WTC11 (cell line): ENCODE data around the gene CCBE1. TPM values are rescaled to one million over a fixed set of nuclear protein-coding genes. Genes with fewer than 3 reads are reported as not detected.

ENCODE experiments used
- ATAC-seq: fragments of 200-7000 bp; cut with Tn5 transposase; 2 replicates; pipeline ENCODE4 v1.10.0; 2021; ENCODE audit warnings: mild to moderate bottlenecking, moderate library complexity
- CTCF ChIA-PET: fragments of 300-600 bp; sonication (Branson Sonifier 250); formaldehyde crosslinking; loops from one replicate; lab custom pipeline; 2021; ENCODE audit warnings: antibody characterized with exemption; lab: Charles Lee
- POLR2A ChIA-PET: fragments of 350-600 bp; sonication (Branson Sonifier 250); formaldehyde crosslinking; loops from one replicate; lab custom pipeline; 2021; ENCODE audit warnings: antibody characterized with exemption; lab: Charles Lee
- DNase-seq: peaks from one replicate; pipeline ENCODE4 v3.0.0; 2021; ENCODE audit warnings: low spot score
- H3K27ac Mint-ChIP-seq: 2 replicates; pipeline ENCODE4 v1.8.0; 2021; ENCODE audit warnings: mixed read lengths
- H3K27me3 Mint-ChIP-seq: 2 replicates; pipeline ENCODE4 v1.8.0; 2021; ENCODE audit warnings: low read depth, mild to moderate bottlenecking, moderate library complexity, mixed read lengths
- H3K36me3 Mint-ChIP-seq: 2 replicates; pipeline ENCODE4 v1.8.0; 2021; ENCODE audit warnings: mixed read lengths
- H3K4me1 Mint-ChIP-seq: 2 replicates; pipeline ENCODE4 v1.8.0; 2022; ENCODE audit warnings: mixed read lengths
- H3K4me3 Mint-ChIP-seq: 2 replicates; pipeline ENCODE4 v1.8.0; 2021; ENCODE audit warnings: mild to moderate bottlenecking, moderate library complexity, mixed read lengths
- H3K9me3 Mint-ChIP-seq: 2 replicates; pipeline ENCODE4 v1.8.0; 2021; ENCODE audit warnings: mixed read lengths
- ATF1 ChIP-seq: sonication (generic); formaldehyde crosslinking; IDR thresholded peaks from 2 replicates; pipeline ENCODE4 v1.8.1; 2023; ENCODE audit warnings: mild to moderate bottlenecking, moderate library complexity, missing genetic modification reagents
- GRHL2 ChIP-seq: fragments of 250-450 bp; sonication (Bioruptor Pico); IDR thresholded peaks from 2 replicates; pipeline ENCODE4 v1.8.0; 2022; ENCODE audit warnings: mild to moderate bottlenecking, moderate library complexity; ENCODE audit not compliant: insufficient replicate concordance, severe bottlenecking
- JAZF1 ChIP-seq: fragments of 250-450 bp; sonication (Bioruptor Pico); IDR thresholded peaks from 2 replicates; pipeline ENCODE4 v1.9.0; 2021; ENCODE audit warnings: moderate library complexity, mild to moderate bottlenecking, inconsistent platforms
- KAT7 ChIP-seq: sonication (generic); formaldehyde crosslinking; IDR thresholded peaks from 2 replicates; pipeline ENCODE4 v1.8.1; 2023; ENCODE audit warnings: missing genetic modification reagents, mild to moderate bottlenecking, borderline replicate concordance
- MLX ChIP-seq: sonication (generic); formaldehyde crosslinking; IDR thresholded peaks from 2 replicates; pipeline ENCODE4 v1.8.1; 2023; ENCODE audit warnings: mild to moderate bottlenecking, missing genetic modification reagents, moderate library complexity
- PREB ChIP-seq: sonication (generic); formaldehyde crosslinking; IDR thresholded peaks from 2 replicates; pipeline ENCODE4 v1.8.1; 2022; ENCODE audit warnings: mild to moderate bottlenecking, missing genetic modification reagents, moderate library complexity, borderline replicate concordance
- TEAD1 ChIP-seq: sonication (generic); formaldehyde crosslinking; IDR thresholded peaks from 2 replicates; pipeline ENCODE4 v1.8.0; 2022; ENCODE audit warnings: mild to moderate bottlenecking, missing genetic modification reagents
- ZBTB21 ChIP-seq: sonication (generic); formaldehyde crosslinking; IDR thresholded peaks from 2 replicates; pipeline ENCODE4 v1.8.1; 2023; ENCODE audit warnings: mild to moderate bottlenecking, missing genetic modification reagents, borderline replicate concordance
- ZNF138 ChIP-seq: sonication (generic); formaldehyde crosslinking; conservative IDR thresholded peaks from 2 replicates; pipeline ENCODE4 v1.8.1; 2022; ENCODE audit warnings: mild to moderate bottlenecking, moderate library complexity, missing genetic modification reagents
- ZNF232 ChIP-seq: sonication (generic); formaldehyde crosslinking; IDR thresholded peaks from 2 replicates; pipeline ENCODE4 v1.8.0; 2022; ENCODE audit warnings: mild to moderate bottlenecking, missing genetic modification reagents
- ZNF423 ChIP-seq: fragments of 250-450 bp; sonication (Bioruptor Pico); IDR thresholded peaks from 2 replicates; pipeline ENCODE4 v2.1.2; 2022; ENCODE audit warnings: mild to moderate bottlenecking, moderate library complexity
- total RNA-seq: library from RNA; stranded (reverse); gene quantifications from 3 replicates; pipeline ENCODE4 v1.2.3, GENCODE V29; 2021
- TF ChIP-seq, protein P1 (sequence below): fragments of 200-600 bp; IDR thresholded peaks from 2 replicates; pipeline ENCODE4 v1.8.0; 2022; ENCODE audit warnings: antibody characterized with exemption
- TF ChIP-seq, protein P2 (sequence below): fragments of 250-450 bp; sonication (Bioruptor Pico); IDR thresholded peaks from 2 replicates; pipeline ENCODE4 v1.9.0; 2021; ENCODE audit warnings: mild to moderate bottlenecking
- TF ChIP-seq, protein P3 (sequence below): sonication (generic); formaldehyde crosslinking; IDR thresholded peaks from 2 replicates; pipeline ENCODE4 v1.8.1; 2023; ENCODE audit warnings: mild to moderate bottlenecking, missing genetic modification reagents
- TF ChIP-seq, protein P4 (sequence below): sonication (generic); formaldehyde crosslinking; IDR thresholded peaks from 2 replicates; pipeline ENCODE4 v1.8.1; 2022; ENCODE audit warnings: low read depth, mild to moderate bottlenecking, moderate library complexity, missing genetic modification reagents, borderline replicate concordance
- TF ChIP-seq, protein P5 (sequence below): fragments of 250-450 bp; sonication (Bioruptor Pico); IDR thresholded peaks from 2 replicates; pipeline ENCODE4 v1.9.0; 2021; ENCODE audit warnings: mild to moderate bottlenecking, borderline replicate concordance
- TF ChIP-seq, protein P6 (sequence below): sonication (generic); formaldehyde crosslinking; IDR thresholded peaks from 2 replicates; pipeline ENCODE4 v1.8.1; 2023; ENCODE audit warnings: mild to moderate bottlenecking, missing genetic modification reagents, moderate library complexity

Gene CCBE1
- total RNA-seq, 1 experiment from 2014 or later: 9.7 TPM

DNA sequence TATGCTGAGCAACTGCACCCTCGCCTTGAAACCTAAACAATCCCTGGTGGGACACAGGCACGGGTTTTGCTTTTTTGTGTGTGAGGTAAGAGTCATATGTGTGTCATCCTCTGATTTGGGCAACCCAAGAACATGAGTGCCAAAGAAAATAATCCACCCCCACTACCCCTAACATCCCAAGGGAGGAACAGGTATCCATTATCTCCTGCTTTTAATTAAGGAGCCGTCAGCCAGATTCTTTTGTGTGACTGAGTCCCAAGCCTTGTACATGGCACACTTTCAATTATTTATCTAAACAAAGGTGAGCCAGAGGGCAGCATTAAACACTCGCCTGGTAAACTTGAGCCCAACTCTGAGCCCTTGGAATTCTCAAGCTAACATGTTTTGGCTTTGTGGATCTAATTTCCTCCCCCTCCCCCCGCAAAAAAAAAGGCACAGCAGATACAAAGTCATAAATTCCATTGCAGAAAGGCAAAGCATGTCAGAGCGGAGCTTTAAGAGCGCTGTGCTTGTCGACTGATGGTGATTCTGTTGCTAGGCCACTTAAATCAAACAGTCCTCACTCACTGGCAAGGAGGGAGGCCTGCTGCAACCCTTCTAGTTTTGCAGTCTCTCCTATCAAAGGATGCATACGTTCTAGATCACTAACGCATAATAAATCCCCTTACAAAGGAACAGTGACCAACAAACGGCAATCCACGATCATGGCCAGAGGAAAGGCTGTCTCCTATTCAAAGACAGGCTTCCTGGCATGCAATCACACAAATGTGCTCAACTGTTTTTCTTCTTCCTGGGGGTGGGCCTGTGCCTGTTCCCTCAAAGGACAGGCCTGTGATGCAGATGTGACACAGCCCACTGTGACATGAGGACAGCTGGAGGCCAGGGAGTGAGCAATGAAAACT, 194.7 kb downstream of the CCBE1 start:
- ChIA-PET CTCF (no interaction called here), POLR2A (no interaction called here)
- Mint-ChIP-seq H3K4me3 (no peak overlapping the region), H3K9me3 (peaks cover 32% of the 10 kb centered on the region), H3K27ac (peak overlapping the region; percentile 17; the same call in 1 of the 2 replicates), H3K27me3 (no peaks in the 10 kb centered on the region), H3K4me1 (peaks cover 17% of the 10 kb centered on the region), H3K36me3 (peaks cover 14% of the 10 kb centered on the region)
- ATAC-seq: peak; percentile 68
- no peak for TF ChIP-seq PREB (CRISPR knock-in tag)
- TF ChIP-seq JAZF1 (CRISPR knock-in tag): no peak
- TF ChIP-seq, protein P1, sequence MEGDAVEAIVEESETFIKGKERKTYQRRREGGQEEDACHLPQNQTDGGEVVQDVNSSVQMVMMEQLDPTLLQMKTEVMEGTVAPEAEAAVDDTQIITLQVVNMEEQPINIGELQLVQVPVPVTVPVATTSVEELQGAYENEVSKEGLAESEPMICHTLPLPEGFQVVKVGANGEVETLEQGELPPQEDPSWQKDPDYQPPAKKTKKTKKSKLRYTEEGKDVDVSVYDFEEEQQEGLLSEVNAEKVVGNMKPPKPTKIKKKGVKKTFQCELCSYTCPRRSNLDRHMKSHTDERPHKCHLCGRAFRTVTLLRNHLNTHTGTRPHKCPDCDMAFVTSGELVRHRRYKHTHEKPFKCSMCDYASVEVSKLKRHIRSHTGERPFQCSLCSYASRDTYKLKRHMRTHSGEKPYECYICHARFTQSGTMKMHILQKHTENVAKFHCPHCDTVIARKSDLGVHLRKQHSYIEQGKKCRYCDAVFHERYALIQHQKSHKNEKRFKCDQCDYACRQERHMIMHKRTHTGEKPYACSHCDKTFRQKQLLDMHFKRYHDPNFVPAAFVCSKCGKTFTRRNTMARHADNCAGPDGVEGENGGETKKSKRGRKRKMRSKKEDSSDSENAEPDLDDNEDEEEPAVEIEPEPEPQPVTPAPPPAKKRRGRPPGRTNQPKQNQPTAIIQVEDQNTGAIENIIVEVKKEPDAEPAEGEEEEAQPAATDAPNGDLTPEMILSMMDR: no peak
- TF ChIP-seq, protein P2, sequence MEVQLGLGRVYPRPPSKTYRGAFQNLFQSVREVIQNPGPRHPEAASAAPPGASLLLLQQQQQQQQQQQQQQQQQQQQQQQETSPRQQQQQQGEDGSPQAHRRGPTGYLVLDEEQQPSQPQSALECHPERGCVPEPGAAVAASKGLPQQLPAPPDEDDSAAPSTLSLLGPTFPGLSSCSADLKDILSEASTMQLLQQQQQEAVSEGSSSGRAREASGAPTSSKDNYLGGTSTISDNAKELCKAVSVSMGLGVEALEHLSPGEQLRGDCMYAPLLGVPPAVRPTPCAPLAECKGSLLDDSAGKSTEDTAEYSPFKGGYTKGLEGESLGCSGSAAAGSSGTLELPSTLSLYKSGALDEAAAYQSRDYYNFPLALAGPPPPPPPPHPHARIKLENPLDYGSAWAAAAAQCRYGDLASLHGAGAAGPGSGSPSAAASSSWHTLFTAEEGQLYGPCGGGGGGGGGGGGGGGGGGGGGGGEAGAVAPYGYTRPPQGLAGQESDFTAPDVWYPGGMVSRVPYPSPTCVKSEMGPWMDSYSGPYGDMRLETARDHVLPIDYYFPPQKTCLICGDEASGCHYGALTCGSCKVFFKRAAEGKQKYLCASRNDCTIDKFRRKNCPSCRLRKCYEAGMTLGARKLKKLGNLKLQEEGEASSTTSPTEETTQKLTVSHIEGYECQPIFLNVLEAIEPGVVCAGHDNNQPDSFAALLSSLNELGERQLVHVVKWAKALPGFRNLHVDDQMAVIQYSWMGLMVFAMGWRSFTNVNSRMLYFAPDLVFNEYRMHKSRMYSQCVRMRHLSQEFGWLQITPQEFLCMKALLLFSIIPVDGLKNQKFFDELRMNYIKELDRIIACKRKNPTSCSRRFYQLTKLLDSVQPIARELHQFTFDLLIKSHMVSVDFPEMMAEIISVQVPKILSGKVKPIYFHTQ (CRISPR knock-in tag): no peak
- no peak for TF ChIP-seq TEAD1
- TF ChIP-seq, protein P3, sequence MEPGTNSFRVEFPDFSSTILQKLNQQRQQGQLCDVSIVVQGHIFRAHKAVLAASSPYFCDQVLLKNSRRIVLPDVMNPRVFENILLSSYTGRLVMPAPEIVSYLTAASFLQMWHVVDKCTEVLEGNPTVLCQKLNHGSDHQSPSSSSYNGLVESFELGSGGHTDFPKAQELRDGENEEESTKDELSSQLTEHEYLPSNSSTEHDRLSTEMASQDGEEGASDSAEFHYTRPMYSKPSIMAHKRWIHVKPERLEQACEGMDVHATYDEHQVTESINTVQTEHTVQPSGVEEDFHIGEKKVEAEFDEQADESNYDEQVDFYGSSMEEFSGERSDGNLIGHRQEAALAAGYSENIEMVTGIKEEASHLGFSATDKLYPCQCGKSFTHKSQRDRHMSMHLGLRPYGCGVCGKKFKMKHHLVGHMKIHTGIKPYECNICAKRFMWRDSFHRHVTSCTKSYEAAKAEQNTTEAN: no peak
- no peak for TF ChIP-seq ZNF232 (CRISPR knock-in tag)
- TF ChIP-seq MLX (CRISPR knock-in tag): no peak
- TF ChIP-seq KAT7 (CRISPR knock-in tag): no peak
- DNase-seq: no peak

DNA sequence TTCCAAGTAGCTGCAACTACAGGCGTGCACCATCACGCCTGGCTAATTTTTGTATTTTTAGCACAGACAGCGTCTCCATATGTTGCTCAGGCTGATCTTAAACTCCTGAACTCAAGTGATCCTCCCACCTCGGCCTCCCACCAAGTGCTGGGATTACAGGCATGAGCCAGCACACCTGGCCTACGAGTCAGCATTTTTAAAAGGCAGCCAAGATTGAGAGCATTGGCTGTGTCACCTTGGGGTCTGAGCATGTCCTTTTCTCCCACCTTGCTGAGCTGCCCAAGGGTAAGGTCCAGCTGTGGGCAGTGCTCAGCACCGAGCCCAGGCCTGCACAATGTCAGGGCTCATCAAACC, 195.3 kb downstream of the CCBE1 start:
- H3K27ac Mint-ChIP-seq: no peak overlapping the region
- H3K4me3 Mint-ChIP-seq: no peak overlapping the region
- peaks cover 17% of the 10 kb centered on the region for H3K4me1 Mint-ChIP-seq
- no peak for DNase-seq
- no peak for ATAC-seq
- POLR2A ChIA-PET: no interaction called here
- H3K36me3 Mint-ChIP-seq: peaks cover 14% of the 10 kb centered on the region
- H3K9me3 Mint-ChIP-seq: peaks cover 26% of the 10 kb centered on the region
- no peaks in the 10 kb centered on the region for H3K27me3 Mint-ChIP-seq
- CTCF ChIA-PET: no interaction called here
- TF ChIP-seq, protein P4, sequence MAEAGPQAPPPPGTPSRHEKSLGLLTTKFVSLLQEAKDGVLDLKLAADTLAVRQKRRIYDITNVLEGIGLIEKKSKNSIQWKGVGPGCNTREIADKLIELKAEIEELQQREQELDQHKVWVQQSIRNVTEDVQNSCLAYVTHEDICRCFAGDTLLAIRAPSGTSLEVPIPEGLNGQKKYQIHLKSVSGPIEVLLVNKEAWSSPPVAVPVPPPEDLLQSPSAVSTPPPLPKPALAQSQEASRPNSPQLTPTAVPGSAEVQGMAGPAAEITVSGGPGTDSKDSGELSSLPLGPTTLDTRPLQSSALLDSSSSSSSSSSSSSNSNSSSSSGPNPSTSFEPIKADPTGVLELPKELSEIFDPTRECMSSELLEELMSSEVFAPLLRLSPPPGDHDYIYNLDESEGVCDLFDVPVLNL: no peak
- TF ChIP-seq ZNF138 (no peak), ATF1 (CRISPR knock-in tag) (no peak), ZBTB21 (CRISPR knock-in tag) (no peak), GRHL2 (CRISPR knock-in tag) (no peak), ZNF423 (no peak)
- TF ChIP-seq, protein P5, sequence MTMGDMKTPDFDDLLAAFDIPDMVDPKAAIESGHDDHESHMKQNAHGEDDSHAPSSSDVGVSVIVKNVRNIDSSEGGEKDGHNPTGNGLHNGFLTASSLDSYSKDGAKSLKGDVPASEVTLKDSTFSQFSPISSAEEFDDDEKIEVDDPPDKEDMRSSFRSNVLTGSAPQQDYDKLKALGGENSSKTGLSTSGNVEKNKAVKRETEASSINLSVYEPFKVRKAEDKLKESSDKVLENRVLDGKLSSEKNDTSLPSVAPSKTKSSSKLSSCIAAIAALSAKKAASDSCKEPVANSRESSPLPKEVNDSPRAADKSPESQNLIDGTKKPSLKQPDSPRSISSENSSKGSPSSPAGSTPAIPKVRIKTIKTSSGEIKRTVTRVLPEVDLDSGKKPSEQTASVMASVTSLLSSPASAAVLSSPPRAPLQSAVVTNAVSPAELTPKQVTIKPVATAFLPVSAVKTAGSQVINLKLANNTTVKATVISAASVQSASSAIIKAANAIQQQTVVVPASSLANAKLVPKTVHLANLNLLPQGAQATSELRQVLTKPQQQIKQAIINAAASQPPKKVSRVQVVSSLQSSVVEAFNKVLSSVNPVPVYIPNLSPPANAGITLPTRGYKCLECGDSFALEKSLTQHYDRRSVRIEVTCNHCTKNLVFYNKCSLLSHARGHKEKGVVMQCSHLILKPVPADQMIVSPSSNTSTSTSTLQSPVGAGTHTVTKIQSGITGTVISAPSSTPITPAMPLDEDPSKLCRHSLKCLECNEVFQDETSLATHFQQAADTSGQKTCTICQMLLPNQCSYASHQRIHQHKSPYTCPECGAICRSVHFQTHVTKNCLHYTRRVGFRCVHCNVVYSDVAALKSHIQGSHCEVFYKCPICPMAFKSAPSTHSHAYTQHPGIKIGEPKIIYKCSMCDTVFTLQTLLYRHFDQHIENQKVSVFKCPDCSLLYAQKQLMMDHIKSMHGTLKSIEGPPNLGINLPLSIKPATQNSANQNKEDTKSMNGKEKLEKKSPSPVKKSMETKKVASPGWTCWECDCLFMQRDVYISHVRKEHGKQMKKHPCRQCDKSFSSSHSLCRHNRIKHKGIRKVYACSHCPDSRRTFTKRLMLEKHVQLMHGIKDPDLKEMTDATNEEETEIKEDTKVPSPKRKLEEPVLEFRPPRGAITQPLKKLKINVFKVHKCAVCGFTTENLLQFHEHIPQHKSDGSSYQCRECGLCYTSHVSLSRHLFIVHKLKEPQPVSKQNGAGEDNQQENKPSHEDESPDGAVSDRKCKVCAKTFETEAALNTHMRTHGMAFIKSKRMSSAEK (CRISPR knock-in tag): no peak
- TF ChIP-seq, protein P6, sequence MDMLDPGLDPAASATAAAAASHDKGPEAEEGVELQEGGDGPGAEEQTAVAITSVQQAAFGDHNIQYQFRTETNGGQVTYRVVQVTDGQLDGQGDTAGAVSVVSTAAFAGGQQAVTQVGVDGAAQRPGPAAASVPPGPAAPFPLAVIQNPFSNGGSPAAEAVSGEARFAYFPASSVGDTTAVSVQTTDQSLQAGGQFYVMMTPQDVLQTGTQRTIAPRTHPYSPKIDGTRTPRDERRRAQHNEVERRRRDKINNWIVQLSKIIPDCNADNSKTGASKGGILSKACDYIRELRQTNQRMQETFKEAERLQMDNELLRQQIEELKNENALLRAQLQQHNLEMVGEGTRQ (CRISPR knock-in tag): no peak
